Stimulated activated effector memory CD8-positive, alpha-beta T cell treated with anti-CD3 and anti-CD28 coated beads, Interleukin-12 subunit alpha, Interleukin-12 subunit beta, amount 100 ng/mL, for 72 hours (primary cell): ENCODE results near the gene PLCZ1.
"Not testable (repeated sequence)": the region's sequence is repeated elsewhere in the genome, so short reads cannot be mapped to it uniquely, and the experiment has no call there.

Source experiments
- ATAC-seq: fragments of 150-1000 bp; cut with Tn5 transposase; 2 replicates; pipeline ENCODE4 v1.10.0; 2021
- DNase-seq, 2 donors: peaks; one replicate each; pipeline ENCODE4 v3.0.0; 2021 to 2022; ENCODE audit warnings: low spot score in 2 of 2
- H3K27ac Mint-ChIP-seq: one replicate; pipeline ENCODE4 v1.8.0; 2022; ENCODE audit warnings: mild to moderate bottlenecking, mixed read lengths
- H3K36me3 Mint-ChIP-seq: one replicate; pipeline ENCODE4 v1.8.0; 2022; ENCODE audit warnings: mild to moderate bottlenecking, mixed read lengths
- H3K4me1 Mint-ChIP-seq: one replicate; pipeline ENCODE4 v1.8.0; 2022; ENCODE audit warnings: mixed read lengths
- H3K4me3 Mint-ChIP-seq: one replicate; pipeline ENCODE4 v1.8.0; 2022; ENCODE audit warnings: mild to moderate bottlenecking, mixed read lengths
- H3K9me3 Mint-ChIP-seq: one replicate; pipeline ENCODE4 v1.8.0; 2022; ENCODE audit warnings: mixed read lengths

The PLCZ1 gene

GRCh38 chr12:18737819-18738218, at the start of gene PLCZ1, which contains the start of gene CAPZA3:
Gene PLCZ1 (minus strand): TSS chr12:18738012. CDS start chr12:18737371, 641 bp downstream.
Gene CAPZA3 (plus strand): TSS chr12:18738119. CDS start chr12:18738269, 150 bp downstream.
- Mint-ChIP-seq H3K27ac (no peak within 1 kb of the TSS), H3K4me1 (no peaks in the 10 kb centered on the region), H3K4me3 (no peak within 1 kb of the TSS), H3K9me3 (peaks cover 4% of the 10 kb centered on the region), H3K36me3 (no peaks in the 10 kb centered on the region)
- no peak for DNase-seq
- ATAC-seq, result no peak

- not testable (repeated sequence) for H3K36me3 Mint-ChIP-seq, H3K4me1 Mint-ChIP-seq, ATAC-seq, H3K9me3 Mint-ChIP-seq, DNase-seq, H3K27ac Mint-ChIP-seq, H3K4me3 Mint-ChIP-seq
These were observed 47.7 kb upstream of the PLCZ1 start for GRCh38 chr12:18785465-18785864.

- Mint-ChIP-seq H3K36me3 (no peaks in the 10 kb centered on the region), H3K9me3 (peaks cover 13% of the 10 kb centered on the region), H3K4me3 (no peak overlapping the region), H3K27ac (no peak overlapping the region), H3K4me1 (no peaks in the 10 kb centered on the region)
- no peak for ATAC-seq
- DNase-seq, result no peak
These were observed 45.0 kb upstream of the PLCZ1 start for GRCh38 chr12:18782827-18783226.

- H3K4me1 Mint-ChIP-seq, H3K27ac Mint-ChIP-seq, H3K4me3 Mint-ChIP-seq, DNase-seq, H3K36me3 Mint-ChIP-seq, ATAC-seq: not testable (repeated sequence)
- H3K9me3 Mint-ChIP-seq, result peaks cover 14% of the 10 kb centered on the region
These were observed 28.7 kb upstream of the PLCZ1 start for GRCh38 chr12:18766479-18766878.

- ATAC-seq (no peak), DNase-seq (no peak)
- H3K4me1 Mint-ChIP-seq, result no peaks in the 10 kb centered on the region
- no peaks in the 10 kb centered on the region for H3K36me3 Mint-ChIP-seq
- no peaks in the 10 kb centered on the region for H3K9me3 Mint-ChIP-seq
- H3K4me3 Mint-ChIP-seq, result no peak overlapping the region
- H3K27ac Mint-ChIP-seq, result no peak overlapping the region
These were observed 17.5 kb upstream of the PLCZ1 start for GRCh38 chr12:18755341-18755740.

- no peak overlapping the region for H3K4me3 Mint-ChIP-seq
- ATAC-seq, result no peak
- no peak overlapping the region for H3K27ac Mint-ChIP-seq
- no peaks in the 10 kb centered on the region for H3K9me3 Mint-ChIP-seq
- DNase-seq, result no peak
- H3K4me1 Mint-ChIP-seq, result no peaks in the 10 kb centered on the region
- H3K36me3 Mint-ChIP-seq, result no peaks in the 10 kb centered on the region
These were observed 16.4 kb upstream of the PLCZ1 start for GRCh38 chr12:18754124-18754707.

GRCh38 chr12:18753481-18754123, 15.8 kb upstream of the PLCZ1 start:
- H3K4me3 Mint-ChIP-seq, result no peak overlapping the region
- DNase-seq (no peak), ATAC-seq (peak; percentile 34)
- no peaks in the 10 kb centered on the region for H3K4me1 Mint-ChIP-seq
- H3K9me3 Mint-ChIP-seq, result no peaks in the 10 kb centered on the region
- no peaks in the 10 kb centered on the region for H3K36me3 Mint-ChIP-seq
- no peak overlapping the region for H3K27ac Mint-ChIP-seq

GRCh38 chr12:18752947-18753346, 15.1 kb upstream of the PLCZ1 start:
- H3K36me3 Mint-ChIP-seq, result no peaks in the 10 kb centered on the region
- DNase-seq, result no peak
- H3K9me3 Mint-ChIP-seq, result no peaks in the 10 kb centered on the region
- no peaks in the 10 kb centered on the region for H3K4me1 Mint-ChIP-seq
- H3K27ac Mint-ChIP-seq, result no peak overlapping the region
- H3K4me3 Mint-ChIP-seq, result no peak overlapping the region
- ATAC-seq, result no peak

GRCh38 chr12:18752280-18752920, 14.6 kb upstream of the PLCZ1 start:
- Mint-ChIP-seq H3K9me3 (no peaks in the 10 kb centered on the region), H3K4me1 (no peaks in the 10 kb centered on the region), H3K27ac (no peak overlapping the region), H3K4me3 (no peak overlapping the region), H3K36me3 (no peaks in the 10 kb centered on the region)
- no peak for ATAC-seq
- DNase-seq, result no peak

- Mint-ChIP-seq H3K27ac (no peak overlapping the region), H3K9me3 (no peaks in the 10 kb centered on the region), H3K36me3 (no peaks in the 10 kb centered on the region), H3K4me1 (no peaks in the 10 kb centered on the region), H3K4me3 (no peak overlapping the region)
- no peak for ATAC-seq
- no peak for DNase-seq
These were observed 14.1 kb upstream of the PLCZ1 start for GRCh38 chr12:18751866-18752265.

- ATAC-seq, result no peak
- no peak overlapping the region for H3K4me3 Mint-ChIP-seq
- H3K4me1 Mint-ChIP-seq, result no peaks in the 10 kb centered on the region
- DNase-seq, result no peak
- no peaks in the 10 kb centered on the region for H3K36me3 Mint-ChIP-seq
- no peak overlapping the region for H3K27ac Mint-ChIP-seq
- no peaks in the 10 kb centered on the region for H3K9me3 Mint-ChIP-seq
These were observed 12.3 kb upstream of the PLCZ1 start for GRCh38 chr12:18750085-18750484.

GRCh38 chr12:18749386-18749957, 11.7 kb upstream of the PLCZ1 start:
- no peaks in the 10 kb centered on the region for H3K36me3 Mint-ChIP-seq
- no peak overlapping the region for H3K4me3 Mint-ChIP-seq
- ATAC-seq (no peak), DNase-seq (no peak)
- H3K9me3 Mint-ChIP-seq, result no peaks in the 10 kb centered on the region
- H3K4me1 Mint-ChIP-seq, result no peaks in the 10 kb centered on the region
- H3K27ac Mint-ChIP-seq, result no peak overlapping the region

GRCh38 chr12:18747895-18748294, 10.1 kb upstream of the PLCZ1 start:
- no peaks in the 10 kb centered on the region for H3K4me1 Mint-ChIP-seq
- H3K36me3 Mint-ChIP-seq, result no peaks in the 10 kb centered on the region
- no peaks in the 10 kb centered on the region for H3K9me3 Mint-ChIP-seq
- H3K4me3 Mint-ChIP-seq, result no peak overlapping the region
- DNase-seq, result no peak
- ATAC-seq, result no peak
- no peak overlapping the region for H3K27ac Mint-ChIP-seq

GRCh38 chr12:18731156-18731555, 6.7 kb downstream of the PLCZ1 start:
- no peak overlapping the region for H3K27ac Mint-ChIP-seq
- DNase-seq (no peak), ATAC-seq (no peak)
- no peaks in the 10 kb centered on the region for H3K4me1 Mint-ChIP-seq
- H3K4me3 Mint-ChIP-seq, result no peak overlapping the region
- no peaks in the 10 kb centered on the region for H3K36me3 Mint-ChIP-seq
- H3K9me3 Mint-ChIP-seq, result peaks cover 14% of the 10 kb centered on the region

- no peak for DNase-seq
- H3K4me1 Mint-ChIP-seq, result no peaks in the 10 kb centered on the region
- H3K4me3 Mint-ChIP-seq, result no peak overlapping the region
- no peak overlapping the region for H3K27ac Mint-ChIP-seq
- no peaks in the 10 kb centered on the region for H3K36me3 Mint-ChIP-seq
- ATAC-seq, result no peak
- peaks cover 12% of the 10 kb centered on the region for H3K9me3 Mint-ChIP-seq
These were observed 14.1 kb downstream of the PLCZ1 start for GRCh38 chr12:18723752-18724151.

GRCh38 chr12:18721452-18721851, 16.4 kb downstream of the PLCZ1 start:
- Mint-ChIP-seq H3K4me1 (no peaks in the 10 kb centered on the region), H3K27ac (no peak overlapping the region), H3K36me3 (no peaks in the 10 kb centered on the region), H3K4me3 (no peak overlapping the region), H3K9me3 (peaks cover 6% of the 10 kb centered on the region)
- ATAC-seq, result no peak
- no peak for DNase-seq
